ENCODE measurements around the gene JARID2.

JARID2 gene

GRCh38 chr6:15462717-15463525 lies 217.1 kb downstream of the JARID2 start:
- H3K4me3 ChIP-seq (ENCODE audit: low read depth, low read length) = no peak overlapping the region
- TF ChIP-seq, protein P1, sequence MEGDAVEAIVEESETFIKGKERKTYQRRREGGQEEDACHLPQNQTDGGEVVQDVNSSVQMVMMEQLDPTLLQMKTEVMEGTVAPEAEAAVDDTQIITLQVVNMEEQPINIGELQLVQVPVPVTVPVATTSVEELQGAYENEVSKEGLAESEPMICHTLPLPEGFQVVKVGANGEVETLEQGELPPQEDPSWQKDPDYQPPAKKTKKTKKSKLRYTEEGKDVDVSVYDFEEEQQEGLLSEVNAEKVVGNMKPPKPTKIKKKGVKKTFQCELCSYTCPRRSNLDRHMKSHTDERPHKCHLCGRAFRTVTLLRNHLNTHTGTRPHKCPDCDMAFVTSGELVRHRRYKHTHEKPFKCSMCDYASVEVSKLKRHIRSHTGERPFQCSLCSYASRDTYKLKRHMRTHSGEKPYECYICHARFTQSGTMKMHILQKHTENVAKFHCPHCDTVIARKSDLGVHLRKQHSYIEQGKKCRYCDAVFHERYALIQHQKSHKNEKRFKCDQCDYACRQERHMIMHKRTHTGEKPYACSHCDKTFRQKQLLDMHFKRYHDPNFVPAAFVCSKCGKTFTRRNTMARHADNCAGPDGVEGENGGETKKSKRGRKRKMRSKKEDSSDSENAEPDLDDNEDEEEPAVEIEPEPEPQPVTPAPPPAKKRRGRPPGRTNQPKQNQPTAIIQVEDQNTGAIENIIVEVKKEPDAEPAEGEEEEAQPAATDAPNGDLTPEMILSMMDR (conservative IDR thresholded peaks at IDR 0.05; ENCODE audit: low read depth, low read length) = no peak
- peak; percentile 57 for DNase-seq (ENCODE audit: low read depth)

DNA sequence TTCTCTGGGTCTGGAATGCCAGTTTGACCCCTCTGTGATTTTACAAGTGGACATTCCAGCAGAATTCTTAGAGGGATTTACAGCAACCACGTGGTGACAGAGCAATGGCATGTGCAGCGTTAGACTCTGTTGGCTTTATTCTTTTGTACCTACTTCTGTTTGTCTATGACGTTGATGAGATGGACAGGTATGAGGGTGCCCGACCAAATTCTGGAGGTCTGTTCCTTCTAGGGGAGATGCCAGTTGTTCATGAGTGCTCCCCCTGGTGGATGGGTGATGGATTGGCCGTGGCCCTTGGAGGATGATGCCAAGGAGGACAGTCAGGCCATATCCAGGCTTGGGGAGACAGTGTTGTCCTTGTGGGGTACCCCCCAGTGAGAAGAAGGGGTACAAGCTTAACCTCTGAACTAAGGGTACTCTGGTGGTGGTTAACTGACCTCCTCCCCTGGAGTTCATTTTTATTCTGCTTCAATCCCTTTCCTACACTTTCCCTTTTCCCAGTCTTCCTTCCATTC lies 218.4 kb downstream of the JARID2 start:
- TF ChIP-seq, protein P1 (conservative IDR thresholded peaks at IDR 0.05; ENCODE audit: low read depth, low read length) = peak; percentile 66
- DNase-seq (ENCODE audit: low read depth) = peak; percentile 12
- H3K4me3 ChIP-seq (ENCODE audit: low read depth, low read length) = no peak overlapping the region

GRCh38 chr6:15465212-15465611 lies 219.3 kb downstream of the JARID2 start:
- no peak overlapping the region for H3K4me3 ChIP-seq (ENCODE audit: low read depth, low read length)
- DNase-seq (ENCODE audit: low read depth) = peak; percentile 20
- TF ChIP-seq, protein P1 (conservative IDR thresholded peaks at IDR 0.05; ENCODE audit: low read depth, low read length) = no peak

GRCh38 chr6:15470746-15471145 lies 224.9 kb downstream of the JARID2 start:
- TF ChIP-seq, protein P1 (conservative IDR thresholded peaks at IDR 0.05; ENCODE audit: low read depth, low read length) = no peak
- no peak for DNase-seq (ENCODE audit: low read depth)
- H3K4me3 ChIP-seq (ENCODE audit: low read depth, low read length) = no peak overlapping the region

DNA sequence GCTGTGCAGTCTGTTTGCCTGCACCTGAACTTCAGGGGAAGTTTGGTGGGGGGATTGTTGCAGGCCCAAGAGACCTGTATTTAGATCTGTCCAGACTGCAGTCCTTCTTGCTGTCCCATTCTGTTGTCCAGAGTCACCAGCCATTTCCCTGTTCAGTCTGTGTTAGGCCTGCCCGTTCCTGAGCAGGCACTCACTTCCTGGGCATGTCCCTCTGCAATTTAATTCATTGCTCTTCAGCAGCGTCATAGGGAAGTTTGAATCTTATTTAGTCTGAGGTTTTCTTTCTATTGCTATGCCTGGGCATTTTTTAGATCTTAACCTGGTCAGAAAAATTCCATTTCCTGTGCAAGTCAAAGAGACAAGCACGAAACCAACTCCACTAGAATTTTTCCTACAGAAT lies 226.8 kb downstream of the JARID2 start:
- no peak overlapping the region for H3K4me3 ChIP-seq (ENCODE audit: low read depth, low read length)
- no peak for DNase-seq (ENCODE audit: low read depth)
- TF ChIP-seq, protein P1 (conservative IDR thresholded peaks at IDR 0.05; ENCODE audit: low read depth, low read length) = no peak

DNA sequence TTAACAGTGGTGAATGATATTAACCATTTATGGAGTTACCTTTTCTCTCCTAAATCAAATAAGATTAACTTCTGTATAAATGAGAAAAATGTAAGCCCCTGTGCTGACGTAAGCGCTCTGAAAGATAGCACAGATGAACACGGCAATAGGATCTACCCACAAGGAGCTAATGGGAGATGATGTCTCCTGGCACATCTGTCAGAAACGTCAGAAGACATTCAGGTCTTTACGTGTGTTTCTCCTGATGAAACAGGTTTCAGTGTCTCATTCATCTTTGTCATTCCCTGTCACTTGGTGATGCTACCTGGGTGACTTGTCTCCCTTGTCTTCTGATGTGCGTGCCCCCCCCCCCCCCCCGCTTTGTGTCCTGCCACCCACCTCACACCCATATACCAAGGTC lies 227.3 kb downstream of the JARID2 start:
- DNase-seq (ENCODE audit: low read depth) = no peak
- TF ChIP-seq, protein P1 (conservative IDR thresholded peaks at IDR 0.05; ENCODE audit: low read depth, low read length) = no peak
- H3K4me3 ChIP-seq (ENCODE audit: low read depth, low read length) = no peak overlapping the region

DNA sequence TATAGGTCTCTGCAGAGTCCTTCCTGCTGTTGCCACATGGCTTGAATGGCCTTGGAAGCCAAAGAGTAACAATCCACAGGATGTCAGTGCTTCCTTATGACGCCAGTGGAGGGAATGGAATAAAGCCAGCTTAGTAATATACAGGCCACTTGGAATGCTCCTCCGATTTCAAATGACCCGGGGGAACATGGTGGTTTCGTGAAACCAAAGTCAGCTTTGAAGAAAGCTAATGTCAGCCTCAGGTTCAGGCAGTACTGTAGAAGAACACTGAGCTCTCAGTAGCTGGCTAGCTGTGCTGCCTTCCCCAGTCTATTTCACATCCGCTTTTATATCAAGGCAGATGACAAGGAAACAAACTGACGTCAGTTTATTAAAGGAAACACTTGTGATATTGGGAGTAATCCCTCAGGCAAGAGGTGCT lies 227.9 kb downstream of the JARID2 start:
- DNase-seq (ENCODE audit: low read depth) = peak; percentile 78
- no peak overlapping the region for H3K4me3 ChIP-seq (ENCODE audit: low read depth, low read length)
- TF ChIP-seq, protein P1 (conservative IDR thresholded peaks at IDR 0.05; ENCODE audit: low read depth, low read length) = no peak
